HCT116 (cell line): ENCODE measurements around the gene HRH4.

Experiments
- CBX3 ChIP-seq: IDR thresholded peaks from 2 replicates; pipeline ENCODE4 v1.6.1; 2012; ENCODE audit warnings: low read depth
- ELF1 ChIP-seq: IDR thresholded peaks from 2 replicates; pipeline ENCODE4 v1.6.1; 2012; ENCODE audit warnings: low read depth, borderline replicate concordance
- POLR2A ChIP-seq: IDR thresholded peaks from 2 replicates; pipeline ENCODE4 v1.7.0; 2011; ENCODE audit warnings: borderline replicate concordance; ENCODE audit not compliant: insufficient read depth, insufficient read length; ENCODE audit errors: extremely low read depth
- POLR2AphosphoS5 ChIP-seq: IDR thresholded peaks from 2 replicates; pipeline ENCODE4 v1.6.1; 2011; ENCODE audit warnings: mild to moderate bottlenecking, low read depth, low read length, moderate library complexity
- TCF7L2 ChIP-seq: IDR thresholded peaks from 2 replicates; pipeline ENCODE4 v1.7.0; 2011; ENCODE audit warnings: borderline replicate concordance, inconsistent platforms; ENCODE audit not compliant: insufficient read depth, insufficient read length; ENCODE audit errors: extremely low read depth
- ZBTB33 ChIP-seq: IDR thresholded peaks from 2 replicates; pipeline ENCODE4 v1.6.1; 2011; ENCODE audit warnings: mild to moderate bottlenecking, low read length, moderate library complexity; ENCODE audit not compliant: insufficient replicate concordance; ENCODE audit errors: extremely low read depth
- TF ChIP-seq, protein P1 (sequence below), 3 experiments: fragments of 200-600 bp in 1 of 3; sonication (generic) in 1 of 3; IDR thresholded peaks in 2 of 3; conservative IDR thresholded peaks in 1 of 3; 2 replicates each; pipeline ENCODE4 v1.5.1; 2012 to 2017; ENCODE audit warnings: low read depth in 2 of 3, low read length in 2 of 3, antibody characterized with exemption in 1 of 3, borderline replicate concordance in 1 of 3, control low read depth in 1 of 3, mild to moderate bottlenecking in 1 of 3, mixed read lengths in 1 of 3, mixed run types in 1 of 3, moderate library complexity in 1 of 3; ENCODE audit not compliant: insufficient read depth in 1 of 3

- TF ChIP-seq, protein P1, sequence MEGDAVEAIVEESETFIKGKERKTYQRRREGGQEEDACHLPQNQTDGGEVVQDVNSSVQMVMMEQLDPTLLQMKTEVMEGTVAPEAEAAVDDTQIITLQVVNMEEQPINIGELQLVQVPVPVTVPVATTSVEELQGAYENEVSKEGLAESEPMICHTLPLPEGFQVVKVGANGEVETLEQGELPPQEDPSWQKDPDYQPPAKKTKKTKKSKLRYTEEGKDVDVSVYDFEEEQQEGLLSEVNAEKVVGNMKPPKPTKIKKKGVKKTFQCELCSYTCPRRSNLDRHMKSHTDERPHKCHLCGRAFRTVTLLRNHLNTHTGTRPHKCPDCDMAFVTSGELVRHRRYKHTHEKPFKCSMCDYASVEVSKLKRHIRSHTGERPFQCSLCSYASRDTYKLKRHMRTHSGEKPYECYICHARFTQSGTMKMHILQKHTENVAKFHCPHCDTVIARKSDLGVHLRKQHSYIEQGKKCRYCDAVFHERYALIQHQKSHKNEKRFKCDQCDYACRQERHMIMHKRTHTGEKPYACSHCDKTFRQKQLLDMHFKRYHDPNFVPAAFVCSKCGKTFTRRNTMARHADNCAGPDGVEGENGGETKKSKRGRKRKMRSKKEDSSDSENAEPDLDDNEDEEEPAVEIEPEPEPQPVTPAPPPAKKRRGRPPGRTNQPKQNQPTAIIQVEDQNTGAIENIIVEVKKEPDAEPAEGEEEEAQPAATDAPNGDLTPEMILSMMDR (IDR thresholded peaks at IDR 0.05 in 2 of 3, conservative IDR thresholded peaks at IDR 0.05 in 1 of 3; ENCODE audit: borderline replicate concordance in 1 of 3, insufficient read depth in 1 of 3, low read depth in 2 of 3, low read length in 2 of 3): no peak
- TF ChIP-seq CBX3: no peak
- no peak for TF ChIP-seq POLR2A
- no peak for TF ChIP-seq TCF7L2
- TF ChIP-seq POLR2AphosphoS5: no peak
- TF ChIP-seq ZBTB33: no peak
- TF ChIP-seq ELF1: no peak
Measured at GRCh38 chr18:24479371-24479770, 18.9 kb downstream of the HRH4 start.
